ENCODE data around the gene PGM3.

PGM3 gene

DNA sequence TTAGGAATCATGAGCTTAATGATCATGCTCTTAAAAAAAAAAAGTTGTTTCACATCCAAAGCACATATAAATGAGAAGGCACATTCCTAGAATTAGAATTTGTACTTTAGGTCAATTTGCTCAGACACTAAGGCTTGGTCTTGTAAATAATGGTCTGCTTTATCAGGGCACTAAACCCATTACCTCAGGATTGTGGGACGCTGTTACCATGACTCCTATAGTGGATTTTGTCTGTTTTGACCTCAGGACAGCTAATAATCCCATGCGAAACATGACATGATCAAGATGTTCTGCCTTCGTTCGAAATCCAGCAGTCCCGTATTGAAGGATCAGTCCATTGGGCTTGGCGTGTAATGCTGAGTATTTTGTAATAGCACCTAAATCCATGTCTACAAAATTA, 2.4 kb downstream of the PGM3 start:
- no peak overlapping the region for H3K4me3 ChIP-seq (replicated peaks; ENCODE audit: insufficient read depth, low read length)
- no peak overlapping the region for H3K27ac ChIP-seq (replicated peaks)
- no peak for DNase-seq (ENCODE audit: low read depth in 1 of 2, low spot score in 1 of 2)
- H3K27me3 ChIP-seq (ENCODE audit: insufficient read depth, poor library complexity, severe bottlenecking), result no peaks in the 10 kb centered on the region
- TF ChIP-seq GABPA (IDR thresholded peaks at IDR 0.05; ENCODE audit: low read depth) (no peak), REST (IDR thresholded peaks at IDR 0.05; ENCODE audit: insufficient replicate concordance, low read depth) (no peak), POLR2AphosphoS5 (IDR thresholded peaks at IDR 0.05; ENCODE audit: low read depth) (no peak), SPI1 (IDR thresholded peaks at IDR 0.05; ENCODE audit: borderline replicate concordance, low read depth) (no peak)
- TF ChIP-seq, protein P1, sequence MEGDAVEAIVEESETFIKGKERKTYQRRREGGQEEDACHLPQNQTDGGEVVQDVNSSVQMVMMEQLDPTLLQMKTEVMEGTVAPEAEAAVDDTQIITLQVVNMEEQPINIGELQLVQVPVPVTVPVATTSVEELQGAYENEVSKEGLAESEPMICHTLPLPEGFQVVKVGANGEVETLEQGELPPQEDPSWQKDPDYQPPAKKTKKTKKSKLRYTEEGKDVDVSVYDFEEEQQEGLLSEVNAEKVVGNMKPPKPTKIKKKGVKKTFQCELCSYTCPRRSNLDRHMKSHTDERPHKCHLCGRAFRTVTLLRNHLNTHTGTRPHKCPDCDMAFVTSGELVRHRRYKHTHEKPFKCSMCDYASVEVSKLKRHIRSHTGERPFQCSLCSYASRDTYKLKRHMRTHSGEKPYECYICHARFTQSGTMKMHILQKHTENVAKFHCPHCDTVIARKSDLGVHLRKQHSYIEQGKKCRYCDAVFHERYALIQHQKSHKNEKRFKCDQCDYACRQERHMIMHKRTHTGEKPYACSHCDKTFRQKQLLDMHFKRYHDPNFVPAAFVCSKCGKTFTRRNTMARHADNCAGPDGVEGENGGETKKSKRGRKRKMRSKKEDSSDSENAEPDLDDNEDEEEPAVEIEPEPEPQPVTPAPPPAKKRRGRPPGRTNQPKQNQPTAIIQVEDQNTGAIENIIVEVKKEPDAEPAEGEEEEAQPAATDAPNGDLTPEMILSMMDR (IDR thresholded peaks at IDR 0.05; ENCODE audit: insufficient read depth, low read length), result no peak

- Histone ChIP-seq H3K27ac (replicated peaks) (no peak overlapping the region), H3K27me3 (ENCODE audit: insufficient read depth, poor library complexity, severe bottlenecking) (no peaks in the 10 kb centered on the region), H3K4me3 (replicated peaks; ENCODE audit: insufficient read depth, low read length) (no peak overlapping the region)
- no peak for DNase-seq (ENCODE audit: low read depth in 1 of 2, low spot score in 1 of 2)
- TF ChIP-seq, protein P1 (IDR thresholded peaks at IDR 0.05; ENCODE audit: insufficient read depth, low read length), result no peak
- no peak for TF ChIP-seq REST (IDR thresholded peaks at IDR 0.05; ENCODE audit: insufficient replicate concordance, low read depth)
These were observed 4.6 kb downstream of the PGM3 start for GRCh38 chr6:83188501-83188900.

DNA sequence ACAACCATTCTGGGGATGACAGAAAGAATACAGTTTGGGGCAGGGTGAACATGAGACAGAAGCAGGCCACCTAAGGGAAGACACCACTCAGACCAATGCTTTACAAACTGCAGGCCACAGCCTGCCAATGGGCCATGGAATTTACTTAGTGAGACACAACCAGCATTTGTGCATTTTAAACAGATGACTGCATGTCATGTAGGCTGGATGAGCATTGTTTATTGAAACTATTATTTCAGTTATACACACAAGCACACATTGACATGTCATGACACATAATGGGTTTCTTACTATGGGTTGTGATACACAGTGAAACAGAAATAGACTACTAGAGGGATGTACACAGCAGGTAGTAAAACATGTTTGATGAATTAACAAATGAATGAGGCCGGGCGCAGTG, 8.0 kb downstream of the PGM3 start:
- Histone ChIP-seq H3K4me3 (replicated peaks; ENCODE audit: insufficient read depth, low read length) (no peak overlapping the region), H3K27me3 (ENCODE audit: insufficient read depth, poor library complexity, severe bottlenecking) (no peaks in the 10 kb centered on the region), H3K27ac (replicated peaks) (no peak overlapping the region)
- TF ChIP-seq, protein P1 (IDR thresholded peaks at IDR 0.05; ENCODE audit: insufficient read depth, low read length), result no peak
- TF ChIP-seq POLR2AphosphoS5 (IDR thresholded peaks at IDR 0.05; ENCODE audit: low read depth), result no peak
- no peak for TF ChIP-seq REST (IDR thresholded peaks at IDR 0.05; ENCODE audit: insufficient replicate concordance, low read depth)
- TF ChIP-seq GABPA (IDR thresholded peaks at IDR 0.05; ENCODE audit: low read depth), result no peak
- TF ChIP-seq SPI1 (IDR thresholded peaks at IDR 0.05; ENCODE audit: borderline replicate concordance, low read depth), result no peak
- no peak for DNase-seq (ENCODE audit: low read depth in 1 of 2, low spot score in 1 of 2)

Data from HL-60 (cell line).